CD4-positive, alpha-beta T cell treated with Interleukin-4 for 1 hour (primary cell): ENCODE results near the gene FOXP1.
A peak's percentile ranks its signal among the peaks of the same experiment; 100 is the strongest.
"Not testable (repeated sequence)": the region's sequence is repeated elsewhere in the genome, so short reads cannot be mapped to it uniquely, and the experiment has no call there.

Experiments
- DNase-seq, 2 donors: peaks; one replicate each; pipeline ENCODE4 v3.0.0-alpha.2; 2020 to 2022

FOXP1 gene

DNA sequence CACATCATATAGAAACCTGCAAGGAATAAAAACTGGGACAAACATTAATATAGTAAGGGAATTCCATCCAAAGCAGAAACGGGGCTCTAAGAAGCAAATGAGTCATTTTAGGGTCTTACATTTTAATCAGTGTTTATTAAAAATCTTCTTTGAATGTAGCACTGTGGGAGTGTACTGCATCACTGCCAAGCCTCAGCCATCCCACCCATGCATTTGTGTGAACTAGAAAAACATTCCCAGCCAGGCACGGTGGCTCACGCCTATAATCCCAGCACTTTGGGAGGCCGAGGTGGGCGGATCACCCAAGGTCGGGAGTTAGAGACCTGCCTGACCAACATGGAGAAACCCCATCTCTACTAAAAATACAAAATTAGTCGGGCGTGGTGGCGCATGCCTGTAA is 57.1 kb downstream of the FOXP1 start:
- DNase-seq: not testable (repeated sequence)

GRCh38 chr3:71525391-71525790 is 58.1 kb downstream of the FOXP1 start:
- DNase-seq: no peak

DNA sequence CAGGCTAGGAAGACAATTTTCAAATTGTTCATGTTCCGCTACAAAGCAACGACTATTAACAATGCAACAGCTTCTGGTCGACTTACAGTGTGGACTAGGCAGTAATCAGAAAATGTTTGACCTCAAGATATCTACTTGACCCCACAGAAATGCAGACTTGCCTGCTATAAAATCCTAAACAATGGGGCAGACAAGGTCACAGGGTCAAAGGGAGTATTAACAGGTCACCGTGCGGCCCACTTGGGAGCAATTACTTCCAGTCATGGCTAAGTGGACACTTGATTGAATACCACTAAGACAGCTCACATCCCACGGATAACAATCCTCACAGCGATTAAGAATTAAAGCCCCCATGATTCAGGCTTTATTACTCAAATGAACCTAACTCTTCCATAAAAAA is 58.9 kb downstream of the FOXP1 start:
- DNase-seq: no peak

DNA sequence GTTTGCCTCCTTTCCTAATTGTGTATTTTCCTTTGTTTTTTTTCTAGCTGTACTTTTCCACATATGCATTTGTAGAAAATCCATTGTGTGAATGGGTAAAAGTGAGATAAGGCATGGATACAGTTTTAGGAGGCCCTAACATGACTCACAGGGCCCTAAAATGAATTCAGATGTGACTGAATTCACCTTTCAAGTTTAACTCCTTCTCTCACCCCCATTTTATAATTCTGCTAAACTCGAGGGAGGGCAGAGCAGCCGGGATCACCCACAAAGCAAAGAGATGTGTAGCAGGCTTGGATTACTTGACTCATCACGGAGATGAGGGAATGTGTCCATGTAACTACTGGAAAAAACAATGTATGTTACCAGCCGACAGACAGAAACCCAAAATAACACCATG is 59.9 kb downstream of the FOXP1 start:
- DNase-seq: no peak

GRCh38 chr3:71521940-71522876 is 61.3 kb downstream of the FOXP1 start:
- no peak for DNase-seq

DNA sequence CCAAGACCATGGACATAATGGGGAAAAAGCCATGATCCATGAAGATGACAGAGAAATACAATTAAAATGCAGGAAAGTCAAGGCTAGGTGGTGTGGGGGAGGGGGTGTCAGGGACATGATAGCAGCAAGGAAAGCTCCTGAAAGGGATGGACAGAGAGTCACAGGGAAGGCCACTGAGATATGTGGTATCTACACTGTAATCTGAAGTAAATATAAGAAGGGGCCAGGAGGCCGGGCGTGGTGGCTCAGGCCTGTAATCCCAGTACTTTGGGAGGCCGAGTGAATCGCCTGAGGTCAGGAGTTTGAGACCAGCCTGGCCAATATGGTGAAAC is 62.5 kb downstream of the FOXP1 start:
- DNase-seq: no peak

- DNase-seq: no peak
Observed at GRCh38 chr3:71520161-71521020, 63.1 kb downstream of the FOXP1 start.

DNA sequence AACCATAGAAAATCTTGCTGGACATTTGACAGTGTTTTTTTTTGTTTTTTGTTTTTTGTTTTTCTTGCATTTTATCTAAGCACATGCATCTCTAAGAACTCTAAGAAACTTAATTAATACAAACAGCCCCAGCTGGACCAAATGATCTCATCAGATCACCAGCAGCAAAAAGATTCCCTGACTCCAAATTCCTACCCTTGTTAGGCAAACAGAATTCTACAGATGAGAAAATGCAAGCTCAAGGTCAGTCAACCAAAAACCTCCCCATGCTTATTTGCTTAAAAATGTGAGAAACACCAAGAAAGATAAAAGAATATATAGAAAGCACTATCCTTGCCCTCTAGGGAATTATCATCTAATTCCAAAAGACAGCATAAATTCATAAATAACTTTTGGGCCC is 65.4 kb downstream of the FOXP1 start:
- DNase-seq: no peak

GRCh38 chr3:71517271-71517791 is 66.2 kb downstream of the FOXP1 start:
- DNase-seq: no peak

- DNase-seq: no peak
Observed at GRCh38 chr3:71515636-71516365, 67.7 kb downstream of the FOXP1 start.

DNA sequence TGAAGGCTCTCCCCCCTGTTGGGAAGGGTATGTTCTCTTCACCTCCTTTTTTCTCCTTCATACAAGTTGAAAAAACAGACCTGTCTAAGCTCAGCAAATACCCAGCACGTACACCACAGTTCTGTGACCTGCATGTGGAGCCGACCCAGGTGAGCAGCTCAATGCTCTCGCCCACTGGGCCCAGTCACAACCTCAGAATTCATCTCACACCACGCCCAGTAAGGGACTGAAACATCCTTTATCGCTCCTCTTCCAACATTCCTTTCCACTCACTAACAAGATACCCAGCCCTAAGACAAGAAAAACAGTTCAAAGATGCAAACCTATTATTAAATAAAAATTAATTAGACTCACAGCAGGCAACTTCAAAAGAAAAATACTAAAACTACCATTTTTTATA is 68.9 kb downstream of the FOXP1 start:
- DNase-seq: no peak

DNA sequence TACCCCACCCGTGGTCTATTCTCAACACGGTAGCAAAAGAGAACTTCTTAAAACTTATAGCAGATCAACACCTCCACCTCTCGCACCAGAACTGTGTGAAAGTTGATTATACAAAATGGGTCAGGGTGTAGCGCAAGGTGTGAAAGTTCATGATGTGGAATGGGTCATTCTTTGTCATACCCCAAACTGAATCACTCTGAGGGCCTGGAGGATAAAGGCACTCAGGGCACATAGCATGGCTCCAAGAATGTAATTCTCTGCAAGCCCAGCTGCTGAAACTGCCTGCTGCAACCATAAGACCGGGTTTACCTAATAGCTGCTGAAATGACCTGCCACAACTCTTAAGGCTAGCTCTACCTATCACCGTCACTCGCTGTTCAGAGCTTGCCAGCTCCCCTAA is 70.0 kb downstream of the FOXP1 start:
- DNase-seq: no peak

- DNase-seq: no peak
Observed at GRCh38 chr3:71513081-71513480, 70.4 kb downstream of the FOXP1 start.

DNA sequence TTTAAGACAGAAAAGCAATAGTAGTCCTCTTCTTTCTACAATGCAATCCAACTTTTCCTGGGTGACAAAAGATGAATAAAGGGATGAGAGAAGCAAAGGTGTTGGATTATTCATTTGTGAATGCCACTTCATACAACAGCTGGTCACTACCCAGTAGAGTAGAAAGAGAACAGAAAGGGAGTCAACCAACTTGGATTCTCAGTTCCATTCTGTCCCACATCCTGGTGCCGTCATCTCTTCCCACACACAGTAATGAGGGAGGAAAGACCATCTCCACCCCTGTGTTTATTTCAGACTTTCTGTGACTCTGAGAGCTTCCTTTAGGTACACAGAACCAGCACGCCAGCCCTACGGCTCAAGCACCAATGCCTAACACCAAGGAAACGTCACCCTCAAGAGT is 71.0 kb downstream of the FOXP1 start:
- no peak for DNase-seq

GRCh38 chr3:71512000-71512399 is 71.5 kb downstream of the FOXP1 start:
- peak; percentile 70 to 78 for DNase-seq

DNA sequence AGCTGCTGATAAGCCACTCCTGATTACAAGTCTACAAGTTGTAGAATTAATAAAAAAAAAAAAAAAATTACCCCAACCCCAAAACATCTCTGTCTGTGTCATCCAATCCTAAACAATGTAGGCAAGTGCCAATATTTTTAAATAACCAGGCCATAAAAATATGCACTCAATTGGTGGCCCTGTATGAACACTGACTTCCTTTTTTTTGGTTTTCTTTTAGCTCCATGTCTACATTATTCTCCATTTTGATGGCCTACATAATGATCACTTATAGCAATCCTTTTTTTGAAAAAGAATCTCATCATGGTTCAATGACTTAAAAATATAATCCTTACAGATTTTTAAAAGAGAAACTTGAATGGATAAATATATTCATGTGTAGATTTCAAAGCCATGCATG is 72.1 kb downstream of the FOXP1 start:
- DNase-seq: no peak

DNA sequence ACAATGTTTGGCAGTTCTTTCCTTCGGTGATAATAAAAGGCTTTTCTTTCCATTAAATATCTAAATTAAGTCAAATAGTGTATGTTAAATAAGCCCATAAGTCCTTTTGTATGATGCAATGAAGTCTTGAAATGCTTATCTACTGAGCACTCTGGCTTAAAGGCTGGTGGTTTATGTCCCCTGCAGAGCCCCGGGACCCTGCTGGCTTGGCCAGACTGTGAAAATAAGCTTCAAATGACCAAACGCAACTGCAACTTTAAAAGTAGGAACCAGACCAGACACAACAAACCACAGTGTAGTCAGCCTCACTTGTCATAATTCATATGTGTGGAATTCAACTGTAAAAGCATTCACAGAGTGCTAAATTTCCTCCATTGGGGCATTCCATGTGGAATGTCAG is 72.5 kb downstream of the FOXP1 start:
- DNase-seq: no peak

DNA sequence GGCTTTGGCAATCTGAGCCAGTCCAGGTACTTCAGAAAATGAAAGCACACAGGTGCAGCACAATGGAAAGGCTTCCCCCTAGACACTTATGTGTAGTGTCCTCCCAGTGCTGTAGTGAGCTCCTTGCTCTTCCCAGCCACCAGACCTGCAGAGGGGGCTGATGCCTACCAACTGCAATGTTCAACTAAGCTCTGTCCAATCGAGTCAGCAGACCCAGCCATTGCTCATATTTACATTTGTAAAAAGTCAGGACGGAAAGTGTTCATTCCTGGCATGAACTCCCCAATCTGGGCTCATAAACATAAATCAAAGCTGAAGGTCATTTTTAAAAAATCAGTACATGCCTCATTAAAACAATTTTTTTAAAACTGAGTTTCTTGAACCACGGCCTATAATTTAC is 73.0 kb downstream of the FOXP1 start:
- no peak for DNase-seq

- DNase-seq: no peak
Observed at GRCh38 chr3:71509066-71509465, 74.5 kb downstream of the FOXP1 start.

- no peak for DNase-seq
Observed at GRCh38 chr3:71505767-71506350, 77.7 kb downstream of the FOXP1 start.

GRCh38 chr3:71504250-71505036 is 79.1 kb downstream of the FOXP1 start:
- DNase-seq: peak in 1 of 2 donors; percentile 64
